Middle frontal gyrus (tissue), 1 donor: ENCODE data around the gene NBPF19.
"Not testable (repeated sequence)": the region's sequence is repeated elsewhere in the genome, so short reads cannot be mapped to it uniquely, and the experiment has no call there.

Experiments
- DNase-seq: peaks from one replicate; pipeline ENCODE4 v3.0.0-alpha.2; 2015; ENCODE audit warnings: low spot score; ENCODE audit errors: extremely low spot score

Gene NBPF19, protein sequence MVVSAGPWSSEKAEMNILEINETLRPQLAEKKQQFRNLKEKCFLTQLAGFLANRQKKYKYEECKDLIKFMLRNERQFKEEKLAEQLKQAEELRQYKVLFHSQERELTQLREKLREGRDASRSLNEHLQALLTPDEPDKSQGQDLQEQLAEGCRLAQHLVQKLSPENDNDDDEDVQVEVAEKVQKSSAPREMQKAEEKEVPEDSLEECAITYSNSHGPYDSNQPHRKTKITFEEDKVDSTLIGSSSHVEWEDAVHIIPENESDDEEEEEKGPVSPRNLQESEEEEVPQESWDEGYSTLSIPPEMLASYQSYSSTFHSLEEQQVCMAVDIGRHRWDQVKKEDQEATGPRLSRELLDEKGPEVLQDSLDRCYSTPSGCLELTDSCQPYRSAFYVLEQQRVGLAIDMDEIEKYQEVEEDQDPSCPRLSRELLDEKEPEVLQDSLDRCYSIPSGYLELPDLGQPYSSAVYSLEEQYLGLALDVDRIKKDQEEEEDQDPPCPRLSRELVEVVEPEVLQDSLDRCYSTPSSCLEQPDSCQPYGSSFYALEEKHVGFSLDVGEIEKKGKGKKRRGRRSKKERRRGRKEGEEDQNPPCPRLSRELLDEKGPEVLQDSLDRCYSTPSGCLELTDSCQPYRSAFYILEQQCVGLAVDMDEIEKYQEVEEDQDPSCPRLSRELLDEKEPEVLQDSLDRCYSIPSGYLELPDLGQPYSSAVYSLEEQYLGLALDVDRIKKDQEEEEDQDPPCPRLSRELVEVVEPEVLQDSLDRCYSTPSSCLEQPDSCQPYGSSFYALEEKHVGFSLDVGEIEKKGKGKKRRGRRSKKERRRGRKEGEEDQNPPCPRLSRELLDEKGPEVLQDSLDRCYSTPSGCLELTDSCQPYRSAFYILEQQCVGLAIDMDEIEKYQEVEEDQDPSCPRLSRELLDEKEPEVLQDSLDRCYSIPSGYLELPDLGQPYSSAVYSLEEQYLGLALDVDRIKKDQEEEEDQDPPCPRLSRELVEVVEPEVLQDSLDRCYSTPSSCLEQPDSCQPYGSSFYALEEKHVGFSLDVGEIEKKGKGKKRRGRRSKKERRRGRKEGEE (N-terminal part only)

DNA sequence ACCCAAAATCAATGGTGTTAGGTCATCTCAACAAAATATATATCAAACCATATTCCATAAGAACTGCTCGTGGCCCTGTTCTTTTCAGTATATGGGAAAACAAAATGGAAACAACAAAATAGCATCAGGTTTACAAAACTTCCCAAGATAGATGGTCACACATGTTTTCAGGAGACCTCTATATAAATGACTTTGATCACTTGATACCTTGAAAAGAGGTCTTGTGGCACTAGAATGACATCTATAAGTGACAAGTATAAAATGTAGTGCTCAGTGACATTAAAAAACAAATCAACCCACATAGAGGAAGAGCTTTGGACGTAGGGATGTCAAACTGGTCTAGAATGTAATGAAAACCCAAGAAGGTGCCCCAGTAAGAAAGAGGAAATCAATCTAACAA, at the start of gene NBPF19:
TSS of gene NBPF19 (plus strand) at position 301 of the 400 bp plus-strand sequence. CDS start 888 bp downstream, outside the sequence.
- DNase-seq, result not testable (repeated sequence)

- not testable (repeated sequence) for DNase-seq
These were observed 46.5 kb upstream of the NBPF19 start for GRCh38 chr1:149428317-149428716.

- peak; percentile 3 for DNase-seq
These were observed 29.4 kb upstream of the NBPF19 start for GRCh38 chr1:149445451-149445850.

DNA sequence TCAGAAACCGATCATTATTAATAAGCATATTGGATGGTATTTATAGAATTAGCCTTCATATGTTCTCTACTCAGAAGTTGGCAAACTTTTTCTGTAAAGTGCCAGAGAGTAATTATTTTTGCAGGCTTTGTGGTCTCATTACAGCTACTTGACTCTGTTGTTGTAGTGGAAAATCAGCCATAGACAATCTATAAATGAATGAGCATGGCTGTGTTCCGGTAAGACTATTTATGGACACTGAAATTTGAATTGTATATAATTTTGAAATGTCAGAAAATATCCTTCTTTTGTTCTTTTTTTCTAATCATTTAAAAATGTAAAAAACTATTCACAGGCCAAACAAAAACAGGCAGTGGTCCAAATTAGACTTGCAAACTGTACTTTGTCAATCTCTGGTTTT, 22.6 kb upstream of the NBPF19 start:
- not testable (repeated sequence) for DNase-seq

DNA sequence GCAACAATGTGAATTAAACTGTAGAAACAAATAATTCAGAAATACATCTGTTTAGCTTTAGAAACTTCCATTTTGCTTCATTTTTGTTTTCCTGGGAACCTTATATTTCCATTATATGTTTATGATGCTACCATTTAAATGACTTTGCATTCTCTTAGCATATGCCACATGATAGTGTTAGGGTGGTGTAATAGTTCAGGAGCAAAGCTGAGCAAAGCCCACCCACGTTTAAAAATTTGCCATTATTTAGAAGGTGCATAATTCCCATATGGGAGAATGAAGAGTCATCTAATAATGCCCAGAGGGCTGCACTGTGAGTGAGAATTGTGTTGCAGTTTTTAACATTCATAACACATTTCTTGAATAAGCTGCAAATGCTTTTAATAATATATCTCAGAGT, 22.2 kb upstream of the NBPF19 start:
- DNase-seq, result not testable (repeated sequence)

DNA sequence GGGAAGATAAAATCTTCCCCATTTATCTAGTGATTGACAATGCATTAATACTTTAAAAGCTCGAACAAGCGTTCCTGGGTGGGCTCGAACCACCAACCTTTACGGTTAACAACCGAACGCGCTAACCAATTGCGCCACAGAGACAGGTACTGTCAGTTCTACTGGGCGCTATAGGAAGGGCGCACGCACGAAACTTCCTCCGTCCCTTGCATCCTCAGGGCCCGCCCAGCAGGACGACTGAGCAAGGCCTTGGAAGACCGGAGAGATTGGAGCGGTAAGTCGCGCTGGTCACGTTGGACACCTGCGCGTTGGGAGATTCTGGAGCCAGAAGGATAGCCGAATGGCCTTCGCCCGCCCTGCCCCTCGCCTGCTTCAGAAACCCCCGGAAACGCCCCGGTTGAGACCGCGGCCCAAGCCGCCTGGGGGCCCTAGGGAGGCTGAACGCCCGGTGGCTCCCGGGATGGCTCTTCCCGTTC, 83.5 kb downstream of the NBPF19 start:
- peak; percentile 5 for DNase-seq

GRCh38 chr1:149561806-149562205, 87.0 kb downstream of the NBPF19 start:
- not testable (repeated sequence) for DNase-seq

DNA sequence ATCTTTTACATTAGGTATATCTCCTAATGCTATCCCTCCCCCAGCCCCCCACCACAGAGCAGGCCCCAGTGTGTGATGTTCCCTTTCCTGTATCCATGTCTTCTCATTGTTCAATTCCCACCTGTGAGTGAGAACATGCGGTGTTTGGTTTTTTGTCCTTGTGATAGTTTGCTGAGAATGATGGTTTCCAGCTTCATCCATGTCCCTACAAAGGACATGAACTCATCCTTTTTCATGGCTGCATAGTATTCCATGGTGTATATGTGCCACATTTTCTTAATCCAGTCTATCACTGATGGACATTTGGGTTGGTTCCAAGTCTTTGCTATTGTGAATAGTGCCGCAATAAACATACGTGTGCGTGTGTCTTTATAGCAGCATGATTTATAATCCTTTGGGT, 90.6 kb downstream of the NBPF19 start:
- not testable (repeated sequence) for DNase-seq

- not testable (repeated sequence) for DNase-seq
These were observed 97.9 kb downstream of the NBPF19 start for GRCh38 chr1:149572763-149573162.

GRCh38 chr1:149585592-149585991, 110.7 kb downstream of the NBPF19 start:
- DNase-seq, result not testable (repeated sequence)
